ENCODE measurements around the gene FBXW5.

FBXW5 gene

GRCh38 chr9:136910197-136910900, 34.2 kb downstream of the FBXW5 start:
- DNase-seq (ENCODE audit: low spot score), result no peak
- peak overlapping the region; percentile 2 for H3K27ac ChIP-seq
- ChIA-PET CTCF (interaction anchor here (0.6 to 0.9 kb wide), 3 partner anchors 9 to 29 kb away, joined by 3 to 4 read pairs (median 3); no protein-coding TSS in a partner anchor), POLR2A (ENCODE audit: low non-redundant PET) (interaction anchor here (0.7 kb wide), 1 partner anchor 86 kb away, joined by 3 read pairs; no protein-coding TSS in a partner anchor)
- no peak for TF ChIP-seq CTCF (conservative IDR thresholded peaks at IDR 0.05; ENCODE audit: low read depth)

DNA sequence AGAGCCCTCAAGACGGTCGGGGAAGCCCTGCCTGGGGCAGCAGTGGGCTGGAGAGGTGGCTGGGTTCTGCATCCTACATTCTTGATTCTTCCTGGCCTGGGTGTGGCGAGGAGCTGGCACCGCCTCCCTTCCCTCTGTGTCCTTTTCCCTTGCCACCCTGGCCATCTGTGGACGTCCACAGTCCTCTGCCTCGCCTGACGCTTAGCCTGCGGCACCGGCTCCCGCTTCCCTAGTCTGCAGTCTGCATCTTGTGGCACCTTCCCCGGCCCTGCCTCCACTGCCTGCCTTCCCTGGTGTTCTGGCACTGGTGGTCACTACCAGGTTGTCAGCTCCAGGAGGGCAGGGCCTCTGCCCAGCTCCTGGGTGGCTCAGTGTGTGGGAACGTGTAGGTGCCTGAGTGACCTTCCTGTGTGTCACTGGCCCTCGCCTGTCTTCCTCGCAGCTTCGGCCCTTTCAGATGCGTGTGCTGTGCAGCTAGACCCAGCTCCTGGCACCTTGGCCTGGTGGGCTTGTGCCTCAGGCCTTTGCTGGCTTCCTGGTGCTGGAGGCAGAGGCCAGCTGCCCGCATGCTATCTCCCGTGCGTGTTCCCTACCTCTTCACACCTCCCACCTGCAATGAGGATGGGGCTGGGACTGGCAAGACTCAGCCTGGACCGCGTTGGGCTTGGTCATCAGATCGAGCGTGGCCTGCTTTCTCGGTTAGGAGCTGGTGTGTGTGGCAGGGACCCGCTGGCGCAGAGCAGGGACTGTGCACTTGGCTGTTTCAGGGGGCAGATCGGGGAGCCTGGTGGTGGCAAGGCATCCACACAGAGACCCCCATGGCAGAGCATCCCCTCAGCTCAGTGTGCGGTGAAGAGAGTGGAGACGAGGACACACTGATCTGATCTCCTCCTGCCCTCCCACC, 37.3 kb downstream of the FBXW5 start:
- no peak for DNase-seq (ENCODE audit: low spot score)
- no peak for TF ChIP-seq CTCF (conservative IDR thresholded peaks at IDR 0.05; ENCODE audit: low read depth)
- H3K27ac ChIP-seq, result peak overlapping the region; percentile 20
- POLR2A ChIA-PET (ENCODE audit: low non-redundant PET), result interaction anchor here (0.6 kb wide), 1 partner anchor 16 kb away, joined by 5 read pairs; no protein-coding TSS in a partner anchor
- CTCF ChIA-PET, result interaction anchor here (0.5 to 0.6 kb wide), 2 partner anchors 23 to 37 kb away, joined by 3 read pairs; no protein-coding TSS in a partner anchor

- no peak for DNase-seq (ENCODE audit: low spot score)
- TF ChIP-seq CTCF (conservative IDR thresholded peaks at IDR 0.05; ENCODE audit: low read depth), result no peak
- POLR2A ChIA-PET (ENCODE audit: low non-redundant PET), result no interaction called here
- H3K27ac ChIP-seq, result peak overlapping the region; percentile 20; the same call in 1 of the 2 replicates
- CTCF ChIA-PET, result no interaction called here
Measured at GRCh38 chr9:136906266-136906665, 38.3 kb downstream of the FBXW5 start.

- peak overlapping the region; percentile 80 for H3K27ac ChIP-seq
- DNase-seq (ENCODE audit: low spot score), result no peak
- ChIA-PET POLR2A (ENCODE audit: low non-redundant PET) (no interaction called here), CTCF (interaction anchor here (0.5 kb wide), 2 partner anchors 10 to 30 kb away, joined by 3 to 9 read pairs; no protein-coding TSS in a partner anchor)
- no peak for TF ChIP-seq CTCF (conservative IDR thresholded peaks at IDR 0.05; ENCODE audit: low read depth)
Measured at GRCh38 chr9:136903041-136903554, 41.4 kb downstream of the FBXW5 start.

DNA sequence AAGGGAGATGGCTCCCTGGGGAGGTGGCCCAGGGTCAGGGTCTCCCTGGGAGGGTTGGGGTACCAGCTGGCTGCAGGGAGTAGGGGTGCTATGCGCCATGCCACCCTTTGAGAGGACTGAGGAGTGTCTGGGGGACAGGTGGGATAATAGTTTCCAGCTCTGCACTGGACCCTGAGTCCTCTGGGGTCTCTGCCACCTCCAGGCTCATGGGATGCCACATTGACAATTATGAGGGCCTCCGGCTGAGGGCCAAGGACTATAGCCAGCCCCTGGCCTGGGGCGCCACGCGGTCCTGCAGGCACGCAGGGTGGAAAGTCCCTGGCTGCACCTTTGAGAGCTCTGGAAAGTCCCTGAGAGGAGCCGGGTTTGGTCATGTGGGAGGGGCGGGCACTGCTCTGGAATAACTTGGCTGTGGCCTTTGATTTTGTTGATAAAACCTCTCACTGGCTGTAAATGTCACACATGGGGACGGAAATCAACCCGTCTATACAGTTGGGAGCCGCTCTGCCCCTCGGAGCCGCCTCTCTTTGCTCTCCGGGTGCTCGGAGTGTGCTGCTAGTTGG, 42.2 kb downstream of the FBXW5 start:
- DNase-seq (ENCODE audit: low spot score), result peak; percentile 77
- POLR2A ChIA-PET (ENCODE audit: low non-redundant PET), result interaction anchor here (0.6 kb wide), 1 partner anchor 12 kb away, joined by 4 read pairs; no protein-coding TSS in a partner anchor

More for the DNA sequence above, 42.2 kb downstream of the FBXW5 start:
- H3K27ac ChIP-seq, result peak overlapping the region; percentile 80
- no peak for TF ChIP-seq CTCF (conservative IDR thresholded peaks at IDR 0.05; ENCODE audit: low read depth)
- CTCF ChIA-PET, result interaction anchor here (0.5 to 1.5 kb wide), 4 partner anchors 8 to 521 kb away, joined by 4 to 9 read pairs (median 4); partner anchors contain the start of genes EXD3 and NOXA1
